Liver (tissue), 9 donors: Measurements from ENCODE around the gene TSPAN15. TPM values are rescaled to one million over a fixed set of nuclear protein-coding genes. Genes with fewer than 3 reads are reported as not detected.

Experiments
- DNase-seq: peaks from one replicate; pipeline ENCODE4 v3.0.0-alpha.2; 2017; ENCODE audit warnings: low spot score
- H3K27ac ChIP-seq, 2 donors: one replicate each; pipeline ENCODE4 v1.7.0; 2013; ENCODE audit warnings: inconsistent platforms in 2 of 2, low read length in 2 of 2, control low read depth in 1 of 2, low read depth in 1 of 2, mild to moderate bottlenecking in 1 of 2
- H3K27me3 ChIP-seq, 4 donors: one replicate each; pipeline versions ENCODE4 v1.6.1 to v1.7.0; 2013; ENCODE audit warnings: low read length in 3 of 4, inconsistent platforms in 1 of 4, mild to moderate bottlenecking in 1 of 4, moderate library complexity in 1 of 4; ENCODE audit not compliant: control insufficient read depth in 4 of 4, insufficient read depth in 4 of 4
- H3K36me3 ChIP-seq, 4 donors: one replicate each; pipeline versions ENCODE4 v1.6.1 to v1.7.0; 2013; ENCODE audit warnings: low read length in 3 of 4, mild to moderate bottlenecking in 3 of 4, low read depth in 1 of 4, moderate library complexity in 1 of 4; ENCODE audit not compliant: control insufficient read depth in 4 of 4, insufficient read depth in 3 of 4
- H3K4me1 ChIP-seq, 4 donors: one replicate each; pipeline versions ENCODE4 v1.6.1 to v1.7.0; 2013; ENCODE audit warnings: low read length in 3 of 4, mild to moderate bottlenecking in 3 of 4, moderate library complexity in 1 of 4; ENCODE audit not compliant: control insufficient read depth in 4 of 4, insufficient read depth in 4 of 4
- H3K4me3 ChIP-seq, 3 donors: one replicate each; pipeline versions ENCODE4 v1.6.1 to v1.7.0; 2013; ENCODE audit warnings: low read length in 3 of 3, control low read depth in 1 of 3, low read depth in 1 of 3, mild to moderate bottlenecking in 1 of 3
- H3K9ac ChIP-seq, 2 donors: one replicate each; pipeline ENCODE4 v1.7.0; 2013; ENCODE audit warnings: low read length in 2 of 2, mild to moderate bottlenecking in 2 of 2, moderate library complexity in 2 of 2, control low read depth in 1 of 2, low read depth in 1 of 2
- H3K9me3 ChIP-seq, 4 donors: one replicate each; pipeline versions ENCODE4 v1.6.1 to v1.7.0; 2013; ENCODE audit warnings: low read length in 3 of 4; ENCODE audit not compliant: control insufficient read depth in 4 of 4
- EGR1 ChIP-seq, 2 donors: IDR thresholded peaks; 2 replicates each; pipeline ENCODE4 v1.6.1; 2016 to 2018; ENCODE audit warnings: antibody characterized with exemption in 2 of 2, low read depth in 2 of 2
- FOXA1 ChIP-seq: IDR thresholded peaks from 2 replicates; pipeline ENCODE4 v1.6.1; 2016; ENCODE audit warnings: antibody characterized with exemption
- FOXA2 ChIP-seq: IDR thresholded peaks from 2 replicates; pipeline ENCODE4 v1.6.1; 2016; ENCODE audit warnings: antibody characterized with exemption
- GABPA ChIP-seq, 2 donors: IDR thresholded peaks in 1 of 2; conservative IDR thresholded peaks in 1 of 2; 2 replicates each; pipeline ENCODE4 v1.6.1; 2016; ENCODE audit warnings: antibody characterized with exemption in 2 of 2, mild to moderate bottlenecking in 1 of 2, moderate library complexity in 1 of 2
- HNF4A ChIP-seq, 2 donors: conservative IDR thresholded peaks; 2 replicates each; pipeline ENCODE4 v1.6.1; 2016; ENCODE audit warnings: antibody characterized with exemption in 2 of 2, mild to moderate bottlenecking in 2 of 2
- HNF4G ChIP-seq: IDR thresholded peaks from 2 replicates; pipeline ENCODE4 v1.6.1; 2016; ENCODE audit warnings: antibody characterized with exemption
- JUND ChIP-seq, 2 donors: IDR thresholded peaks; 2 replicates each; pipeline ENCODE4 v1.6.1; 2016; ENCODE audit warnings: antibody characterized with exemption in 2 of 2
- NR2F2 ChIP-seq: IDR thresholded peaks from 2 replicates; pipeline ENCODE4 v1.6.1; 2016; ENCODE audit warnings: antibody characterized with exemption
- RAD21 ChIP-seq, 2 donors: IDR thresholded peaks; 2 replicates each; pipeline ENCODE4 v1.6.1; 2016; ENCODE audit warnings: antibody characterized with exemption in 2 of 2, mild to moderate bottlenecking in 2 of 2
- RXRA ChIP-seq, 2 donors: IDR thresholded peaks; 2 replicates each; pipeline ENCODE4 v1.6.1; 2017 to 2018; ENCODE audit warnings: antibody characterized with exemption in 2 of 2, mild to moderate bottlenecking in 1 of 2
- SP1 ChIP-seq: IDR thresholded peaks from 2 replicates; pipeline ENCODE4 v1.6.1; 2018; ENCODE audit warnings: antibody characterized with exemption, mild to moderate bottlenecking
- TAF1 ChIP-seq: conservative IDR thresholded peaks from 2 replicates; pipeline ENCODE4 v1.6.1; 2016; ENCODE audit warnings: antibody characterized with exemption, mild to moderate bottlenecking
- WGBS: extraction: QIAGEN DNeasy Blood & Tissue Kit; methylation state at CpG from one replicate; pipeline ENCODE4 v1.1.7; 2013; 5-methylcytosine and 5-hydroxymethylcytosine counted together
- polyA plus RNA-seq, 2 donors: library from polyadenylated mRNA; stranded (reverse) in 1 of 2; unstranded in 1 of 2; fragments of 200-250 nt in 1 of 2; fragments of >200 nt in 1 of 2; fragmentation: Nextera tagmentation in 1 of 2; extraction: Ambion mirVana in 1 of 2; gene quantifications; one replicate each; pipeline versions ENCODE4 v1.2.1 to v1.2.3, GENCODE V29; 2013 to 2015
- total RNA-seq, 2 donors: library from RNA; depleted of rRNA; stranded (reverse); fragments of >200 nt; gene quantifications; one replicate each; pipeline ENCODE4 v1.2.3, GENCODE V29; 2014
- TF ChIP-seq, protein P1 (sequence below): IDR thresholded peaks from 2 replicates; pipeline ENCODE4 v1.6.1; 2016; ENCODE audit warnings: antibody characterized with exemption
- TF ChIP-seq, protein P2 (sequence below): fragments of 150-350 bp; IDR thresholded peaks from 2 replicates; pipeline ENCODE4 v1.5.1; 2017; ENCODE audit warnings: improper control_type of control experiment, low read depth, low read length; ENCODE audit not compliant: missing input control
- TF ChIP-seq, protein P3 (sequence below): IDR thresholded peaks from 2 replicates; pipeline ENCODE4 v1.6.1; 2016; ENCODE audit warnings: antibody characterized with exemption, mild to moderate bottlenecking
- TF ChIP-seq, protein P4 (sequence below): IDR thresholded peaks from 2 replicates; pipeline ENCODE4 v1.6.1; 2016; ENCODE audit warnings: antibody characterized with exemption
- TF ChIP-seq, protein P5 (sequence below): IDR thresholded peaks from 2 replicates; pipeline ENCODE4 v1.6.1; 2016; ENCODE audit warnings: antibody characterized with exemption
- donor health status: healthy.
- donor health status: healthy.
- donor health status: healthy.
- donor health status: healthy.
- donor health status: healthy.

TSPAN15 gene
- total and polyA plus RNA-seq, 4 donors: 2.0 to 4.3 (median 3.3) TPM

DNA sequence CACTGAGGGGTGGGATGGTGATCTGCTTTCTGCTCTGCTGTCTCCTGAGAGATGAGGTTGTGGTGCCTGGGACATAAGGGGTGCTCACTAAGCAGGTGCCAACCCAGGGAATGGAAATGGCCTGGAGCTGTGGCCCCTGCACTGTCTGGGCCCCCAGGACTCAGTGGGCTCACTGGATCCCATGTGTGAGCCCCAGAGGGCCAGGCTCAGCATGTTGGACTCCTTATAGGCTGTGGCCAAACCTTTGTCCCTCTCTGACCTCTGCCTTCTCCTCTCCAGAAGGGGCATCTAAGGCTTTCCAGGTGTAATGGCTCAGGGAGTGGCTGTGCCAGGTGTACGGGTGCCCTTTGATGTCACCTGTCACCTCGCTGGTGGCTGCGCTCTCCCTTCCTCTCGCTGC lies 65.5 kb downstream of the TSPAN15 start:
- 83% methylated on average over 4 of the region's 4 CpGs for WGBS
- DNase-seq: no peak
- Histone ChIP-seq H3K36me3 (no peaks in the 10 kb centered on the region), H3K9ac (no peak overlapping the region), H3K9me3 (no peaks in the 10 kb centered on the region), H3K27ac (no peak overlapping the region), H3K4me1 (no peaks in the 10 kb centered on the region), H3K4me3 (no peak overlapping the region), H3K27me3 (no peaks in the 10 kb centered on the region)
- TF ChIP-seq FOXA1 (no peak), JUND (IDR thresholded peaks at IDR 0.05) (no peak), HNF4A (conservative IDR thresholded peaks at IDR 0.05) (no peak)
- TF ChIP-seq, protein P1, sequence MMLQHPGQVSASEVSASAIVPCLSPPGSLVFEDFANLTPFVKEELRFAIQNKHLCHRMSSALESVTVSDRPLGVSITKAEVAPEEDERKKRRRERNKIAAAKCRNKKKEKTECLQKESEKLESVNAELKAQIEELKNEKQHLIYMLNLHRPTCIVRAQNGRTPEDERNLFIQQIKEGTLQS: no peak

DNA sequence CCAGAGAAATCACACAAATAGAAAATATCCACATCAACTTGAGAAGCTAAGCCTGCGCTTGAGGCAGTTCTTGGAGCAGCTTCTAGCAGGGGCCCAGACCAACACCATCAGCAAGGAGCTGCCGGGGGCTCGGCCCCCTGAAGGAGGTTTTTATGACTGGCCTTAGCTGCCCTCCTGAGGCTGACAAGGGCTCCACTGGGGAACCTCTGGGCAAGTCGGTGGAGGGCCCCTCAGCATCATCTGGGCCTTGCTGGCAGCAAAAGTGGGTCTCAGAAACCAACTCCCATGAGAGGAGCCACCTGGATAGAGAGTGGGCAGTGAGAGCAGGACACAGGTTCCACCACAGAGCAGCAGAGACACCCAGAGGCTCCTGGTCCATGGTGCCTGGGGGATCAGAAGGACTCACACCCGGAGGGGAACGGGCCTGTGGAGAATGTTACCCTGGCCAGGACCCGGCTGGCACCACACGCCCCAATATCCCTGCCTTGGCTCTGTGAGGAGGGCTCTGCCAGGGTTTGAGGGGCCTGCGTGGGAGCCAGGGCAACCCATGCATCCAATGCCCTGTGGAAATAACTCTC lies 66.1 kb downstream of the TSPAN15 start:
- no peak overlapping the region for H3K9ac ChIP-seq
- H3K9me3 ChIP-seq: no peaks in the 10 kb centered on the region
- no peaks in the 10 kb centered on the region for H3K36me3 ChIP-seq
- DNase-seq: no peak
- TF ChIP-seq HNF4G (no peak), RXRA (IDR thresholded peaks at IDR 0.05) (no peak)
- TF ChIP-seq, protein P2, sequence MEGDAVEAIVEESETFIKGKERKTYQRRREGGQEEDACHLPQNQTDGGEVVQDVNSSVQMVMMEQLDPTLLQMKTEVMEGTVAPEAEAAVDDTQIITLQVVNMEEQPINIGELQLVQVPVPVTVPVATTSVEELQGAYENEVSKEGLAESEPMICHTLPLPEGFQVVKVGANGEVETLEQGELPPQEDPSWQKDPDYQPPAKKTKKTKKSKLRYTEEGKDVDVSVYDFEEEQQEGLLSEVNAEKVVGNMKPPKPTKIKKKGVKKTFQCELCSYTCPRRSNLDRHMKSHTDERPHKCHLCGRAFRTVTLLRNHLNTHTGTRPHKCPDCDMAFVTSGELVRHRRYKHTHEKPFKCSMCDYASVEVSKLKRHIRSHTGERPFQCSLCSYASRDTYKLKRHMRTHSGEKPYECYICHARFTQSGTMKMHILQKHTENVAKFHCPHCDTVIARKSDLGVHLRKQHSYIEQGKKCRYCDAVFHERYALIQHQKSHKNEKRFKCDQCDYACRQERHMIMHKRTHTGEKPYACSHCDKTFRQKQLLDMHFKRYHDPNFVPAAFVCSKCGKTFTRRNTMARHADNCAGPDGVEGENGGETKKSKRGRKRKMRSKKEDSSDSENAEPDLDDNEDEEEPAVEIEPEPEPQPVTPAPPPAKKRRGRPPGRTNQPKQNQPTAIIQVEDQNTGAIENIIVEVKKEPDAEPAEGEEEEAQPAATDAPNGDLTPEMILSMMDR: no peak
- 91% methylated on average over 9 of the region's 9 CpGs for WGBS
- no peak overlapping the region for H3K4me3 ChIP-seq
- no peaks in the 10 kb centered on the region for H3K4me1 ChIP-seq
- no peaks in the 10 kb centered on the region for H3K27me3 ChIP-seq
- no peak overlapping the region for H3K27ac ChIP-seq

DNA sequence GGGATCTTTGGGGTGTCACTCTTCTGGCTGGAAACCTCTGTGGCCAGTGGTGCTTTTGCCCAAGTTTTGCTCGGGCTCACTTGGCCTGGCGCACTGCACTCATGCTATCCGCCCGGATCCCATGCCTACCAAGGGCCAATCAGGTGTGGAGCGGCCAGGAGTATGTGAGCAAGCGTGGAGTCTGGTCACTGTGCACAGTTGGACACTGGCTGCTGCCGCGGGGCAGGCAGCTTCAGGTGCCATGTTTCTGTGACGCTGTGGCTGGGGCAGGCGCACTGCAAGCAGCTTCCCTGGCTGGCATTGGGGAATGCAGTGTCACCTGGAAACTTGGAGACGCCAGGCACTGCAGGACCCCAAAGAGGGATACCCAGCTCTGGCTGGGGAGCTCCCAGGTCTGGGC lies 76.7 kb downstream of the TSPAN15 start:
- H3K9ac ChIP-seq: no peak overlapping the region
- no peaks in the 10 kb centered on the region for H3K9me3 ChIP-seq
- 93% methylated on average over 11 of the region's 11 CpGs for WGBS
- DNase-seq: no peak
- H3K27ac ChIP-seq: no peak overlapping the region
- H3K36me3 ChIP-seq: no peaks in the 10 kb centered on the region
- H3K4me1 ChIP-seq: no peaks in the 10 kb centered on the region
- no peak overlapping the region for H3K4me3 ChIP-seq
- no peaks in the 10 kb centered on the region for H3K27me3 ChIP-seq
- TF ChIP-seq, protein P2: no peak
- TF ChIP-seq, protein P3, sequence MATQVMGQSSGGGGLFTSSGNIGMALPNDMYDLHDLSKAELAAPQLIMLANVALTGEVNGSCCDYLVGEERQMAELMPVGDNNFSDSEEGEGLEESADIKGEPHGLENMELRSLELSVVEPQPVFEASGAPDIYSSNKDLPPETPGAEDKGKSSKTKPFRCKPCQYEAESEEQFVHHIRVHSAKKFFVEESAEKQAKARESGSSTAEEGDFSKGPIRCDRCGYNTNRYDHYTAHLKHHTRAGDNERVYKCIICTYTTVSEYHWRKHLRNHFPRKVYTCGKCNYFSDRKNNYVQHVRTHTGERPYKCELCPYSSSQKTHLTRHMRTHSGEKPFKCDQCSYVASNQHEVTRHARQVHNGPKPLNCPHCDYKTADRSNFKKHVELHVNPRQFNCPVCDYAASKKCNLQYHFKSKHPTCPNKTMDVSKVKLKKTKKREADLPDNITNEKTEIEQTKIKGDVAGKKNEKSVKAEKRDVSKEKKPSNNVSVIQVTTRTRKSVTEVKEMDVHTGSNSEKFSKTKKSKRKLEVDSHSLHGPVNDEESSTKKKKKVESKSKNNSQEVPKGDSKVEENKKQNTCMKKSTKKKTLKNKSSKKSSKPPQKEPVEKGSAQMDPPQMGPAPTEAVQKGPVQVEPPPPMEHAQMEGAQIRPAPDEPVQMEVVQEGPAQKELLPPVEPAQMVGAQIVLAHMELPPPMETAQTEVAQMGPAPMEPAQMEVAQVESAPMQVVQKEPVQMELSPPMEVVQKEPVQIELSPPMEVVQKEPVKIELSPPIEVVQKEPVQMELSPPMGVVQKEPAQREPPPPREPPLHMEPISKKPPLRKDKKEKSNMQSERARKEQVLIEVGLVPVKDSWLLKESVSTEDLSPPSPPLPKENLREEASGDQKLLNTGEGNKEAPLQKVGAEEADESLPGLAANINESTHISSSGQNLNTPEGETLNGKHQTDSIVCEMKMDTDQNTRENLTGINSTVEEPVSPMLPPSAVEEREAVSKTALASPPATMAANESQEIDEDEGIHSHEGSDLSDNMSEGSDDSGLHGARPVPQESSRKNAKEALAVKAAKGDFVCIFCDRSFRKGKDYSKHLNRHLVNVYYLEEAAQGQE: no peak
- no peak for TF ChIP-seq RXRA (IDR thresholded peaks at IDR 0.05)
- TF ChIP-seq HNF4G: no peak
- TF ChIP-seq NR2F2: no peak
- TF ChIP-seq, protein P4, sequence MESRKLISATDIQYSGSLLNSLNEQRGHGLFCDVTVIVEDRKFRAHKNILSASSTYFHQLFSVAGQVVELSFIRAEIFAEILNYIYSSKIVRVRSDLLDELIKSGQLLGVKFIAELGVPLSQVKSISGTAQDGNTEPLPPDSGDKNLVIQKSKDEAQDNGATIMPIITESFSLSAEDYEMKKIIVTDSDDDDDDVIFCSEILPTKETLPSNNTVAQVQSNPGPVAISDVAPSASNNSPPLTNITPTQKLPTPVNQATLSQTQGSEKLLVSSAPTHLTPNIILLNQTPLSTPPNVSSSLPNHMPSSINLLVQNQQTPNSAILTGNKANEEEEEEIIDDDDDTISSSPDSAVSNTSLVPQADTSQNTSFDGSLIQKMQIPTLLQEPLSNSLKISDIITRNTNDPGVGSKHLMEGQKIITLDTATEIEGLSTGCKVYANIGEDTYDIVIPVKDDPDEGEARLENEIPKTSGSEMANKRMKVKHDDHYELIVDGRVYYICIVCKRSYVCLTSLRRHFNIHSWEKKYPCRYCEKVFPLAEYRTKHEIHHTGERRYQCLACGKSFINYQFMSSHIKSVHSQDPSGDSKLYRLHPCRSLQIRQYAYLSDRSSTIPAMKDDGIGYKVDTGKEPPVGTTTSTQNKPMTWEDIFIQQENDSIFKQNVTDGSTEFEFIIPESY: no peak
- TF ChIP-seq SP1: no peak
- no peak for TF ChIP-seq GABPA (IDR thresholded peaks at IDR 0.05 in 1 of 2, conservative IDR thresholded peaks at IDR 0.05 in 1 of 2)
- TF ChIP-seq EGR1 (IDR thresholded peaks at IDR 0.05; ENCODE audit: low read depth in 2 of 2): no peak
- TF ChIP-seq, protein P5, sequence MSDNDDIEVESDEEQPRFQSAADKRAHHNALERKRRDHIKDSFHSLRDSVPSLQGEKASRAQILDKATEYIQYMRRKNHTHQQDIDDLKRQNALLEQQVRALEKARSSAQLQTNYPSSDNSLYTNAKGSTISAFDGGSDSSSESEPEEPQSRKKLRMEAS: no peak
- TF ChIP-seq, protein P1: no peak
- TF ChIP-seq HNF4A (conservative IDR thresholded peaks at IDR 0.05): no peak
- no peak for TF ChIP-seq TAF1
- TF ChIP-seq FOXA1: no peak
- no peak for TF ChIP-seq JUND (IDR thresholded peaks at IDR 0.05)
- TF ChIP-seq FOXA2: no peak
- no peak for TF ChIP-seq RAD21 (IDR thresholded peaks at IDR 0.05)
